Measurements from ENCODE around the gene PCDHGC4. TPM values are rescaled to one million over a fixed set of nuclear protein-coding genes. Genes with fewer than 3 reads are reported as not detected.

PCDHGC4 gene
- total and polyA plus RNA-seq, 2 of the 13 experiments (the other 11 are each of a cell fraction or from before 2014, with no cell fraction given), result 0.07 TPM; not detected in 1

DNA sequence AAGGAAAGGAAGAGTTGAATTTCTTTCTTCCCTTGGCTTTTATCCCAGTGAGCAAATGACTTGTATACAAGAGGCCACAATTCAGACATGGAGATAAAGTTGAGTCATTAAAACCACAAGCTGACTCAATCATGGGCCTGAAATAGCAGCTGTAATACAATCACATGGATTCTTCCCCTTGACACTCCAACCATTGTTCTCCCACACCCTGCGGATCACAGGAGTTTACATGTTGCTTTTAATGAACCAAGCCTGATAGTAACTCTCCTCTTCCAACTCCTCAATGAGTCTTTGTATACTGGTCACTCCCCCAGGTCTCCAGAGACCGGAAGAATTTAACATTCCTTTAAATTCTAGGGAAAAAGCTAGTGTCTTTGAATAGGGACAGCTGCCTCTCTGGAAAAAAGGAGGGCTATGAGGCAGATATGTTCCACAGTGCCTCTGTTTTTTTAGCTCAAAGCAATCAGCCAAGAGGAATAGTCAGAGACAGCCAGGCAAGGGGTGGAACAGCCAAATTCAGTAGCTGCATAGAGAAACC, 36.5 kb downstream of the PCDHGC4 start (continued):
- TF ChIP-seq, protein P1, sequence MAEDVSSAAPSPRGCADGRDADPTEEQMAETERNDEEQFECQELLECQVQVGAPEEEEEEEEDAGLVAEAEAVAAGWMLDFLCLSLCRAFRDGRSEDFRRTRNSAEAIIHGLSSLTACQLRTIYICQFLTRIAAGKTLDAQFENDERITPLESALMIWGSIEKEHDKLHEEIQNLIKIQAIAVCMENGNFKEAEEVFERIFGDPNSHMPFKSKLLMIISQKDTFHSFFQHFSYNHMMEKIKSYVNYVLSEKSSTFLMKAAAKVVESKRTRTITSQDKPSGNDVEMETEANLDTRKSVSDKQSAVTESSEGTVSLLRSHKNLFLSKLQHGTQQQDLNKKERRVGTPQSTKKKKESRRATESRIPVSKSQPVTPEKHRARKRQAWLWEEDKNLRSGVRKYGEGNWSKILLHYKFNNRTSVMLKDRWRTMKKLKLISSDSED (CRISPR knock-in tag; IDR thresholded peaks at IDR 0.05), result no peak

DNA sequence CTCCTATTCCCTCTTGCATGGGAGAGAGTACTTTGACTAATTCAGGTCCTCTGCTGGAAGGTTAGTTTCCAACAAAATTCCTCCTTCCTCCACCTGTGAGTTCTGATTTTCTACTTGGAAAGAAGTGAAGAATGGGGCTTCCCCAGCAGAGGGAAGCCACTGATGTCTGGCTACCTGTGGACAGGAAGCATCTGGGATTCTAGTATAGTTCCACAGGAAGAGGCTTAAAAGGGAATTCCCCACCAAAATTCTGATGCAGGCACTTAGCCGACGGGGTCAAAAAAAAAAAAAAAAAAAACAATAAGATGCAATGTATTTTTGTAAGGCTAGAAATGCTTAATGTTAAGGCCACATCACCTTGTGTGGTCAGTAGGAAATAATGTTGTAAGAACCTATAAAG, 37.5 kb downstream of the PCDHGC4 start:
- BruUV-seq (replicated peaks), result no TSS peak
- ATAC-seq (no peak), FAIRE-seq (no peak), DNase-seq (ENCODE audit: low spot score) (no peak)
- H3K4me2 ChIP-seq (ENCODE audit: low read depth, low read length), result no peak overlapping the region
- no peak overlapping the region for H2AFZ ChIP-seq (ENCODE audit: low read length)
- H3K27ac ChIP-seq (ENCODE audit: extremely low read length, insufficient read depth, low read length), result no peak overlapping the region
- intact Hi-C loops (cut with micrococcal nuclease; ENCODE audit: unreplicated experiment), result loop anchor here (5.0 to 10.0 kb wide), 2 partner anchors 168 to 300 kb away; partner anchors contain the start of genes PCDHB14, PCDHGA4, PCDHGB1 and PCDHGB2
- 96% methylated on average over 2 of the region's 2 CpGs for WGBS (ENCODE audit: low lambda C conversion rate)
- H3K36me3 ChIP-seq (replicated peaks in 1 of 2; ENCODE audit: control insufficient read depth in 1 of 2, insufficient read depth in 2 of 2, low read length in 2 of 2), result peaks cover 30 to 78% of the 10 kb centered on the region in 2 experiments
- H3K9ac ChIP-seq (ENCODE audit: insufficient read depth, low read depth, low read length), result no peak overlapping the region
- H3K27me3 ChIP-seq (ENCODE audit: control insufficient read depth in 1 of 2, insufficient read depth in 2 of 2, low read length in 2 of 2), result no peaks in the 10 kb centered on the region
- H4K20me1 ChIP-seq (ENCODE audit: insufficient read depth, low read length), result peaks cover 5% of the 10 kb centered on the region; the same call in 1 of the 2 replicates
- H3K9me3 ChIP-seq (ENCODE audit: low read length), result no peaks in the 10 kb centered on the region
- ChIA-PET POLR2A (no interaction called here), CTCF (ENCODE audit: low intra/inter-chr PET ratio, low total read pairs) (no interaction called here)
- no peaks in the 10 kb centered on the region for H3K79me2 ChIP-seq (ENCODE audit: insufficient read depth, low read length)
- TF ChIP-seq, protein P2, sequence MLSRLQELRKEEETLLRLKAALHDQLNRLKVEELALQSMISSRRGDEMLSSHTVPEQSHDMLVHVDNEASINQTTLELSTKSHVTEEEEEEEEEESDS (CRISPR knock-in tag; IDR thresholded peaks at IDR 0.05; ENCODE audit: borderline replicate concordance), result no peak
- TF ChIP-seq, protein P3, sequence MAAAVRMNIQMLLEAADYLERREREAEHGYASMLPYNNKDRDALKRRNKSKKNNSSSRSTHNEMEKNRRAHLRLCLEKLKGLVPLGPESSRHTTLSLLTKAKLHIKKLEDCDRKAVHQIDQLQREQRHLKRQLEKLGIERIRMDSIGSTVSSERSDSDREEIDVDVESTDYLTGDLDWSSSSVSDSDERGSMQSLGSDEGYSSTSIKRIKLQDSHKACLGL (CRISPR knock-in tag; IDR thresholded peaks at IDR 0.05), result no peak
- TF ChIP-seq, protein P4, sequence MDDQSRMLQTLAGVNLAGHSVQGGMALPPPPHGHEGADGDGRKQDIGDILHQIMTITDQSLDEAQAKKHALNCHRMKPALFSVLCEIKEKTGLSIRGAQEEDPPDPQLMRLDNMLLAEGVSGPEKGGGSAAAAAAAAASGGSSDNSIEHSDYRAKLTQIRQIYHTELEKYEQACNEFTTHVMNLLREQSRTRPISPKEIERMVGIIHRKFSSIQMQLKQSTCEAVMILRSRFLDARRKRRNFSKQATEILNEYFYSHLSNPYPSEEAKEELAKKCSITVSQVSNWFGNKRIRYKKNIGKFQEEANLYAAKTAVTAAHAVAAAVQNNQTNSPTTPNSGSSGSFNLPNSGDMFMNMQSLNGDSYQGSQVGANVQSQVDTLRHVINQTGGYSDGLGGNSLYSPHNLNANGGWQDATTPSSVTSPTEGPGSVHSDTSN (CRISPR knock-in tag; IDR thresholded peaks at IDR 0.05; ENCODE audit: borderline replicate concordance), result no peak
- no peak for TF ChIP-seq ZNF816 (CRISPR knock-in tag; IDR thresholded peaks at IDR 0.05; ENCODE audit: borderline replicate concordance)
- H3K4me3 ChIP-seq (replicated peaks in 1 of 3; ENCODE audit: insufficient read depth in 1 of 3, low read depth in 2 of 3, low read length in 3 of 3), result no peak overlapping the region
- in situ Hi-C loops (cut with HindIII; ENCODE audit: extremely low pct_ligation_motif_present, low pct_unique_long_range_greater_than_20kb), result loop anchor here (5.0 to 10.0 kb wide), 2 partner anchors 105 to 168 kb away; partner anchors contain the start of genes PCDHGA4, PCDHGB1, PCDHGB2 and PCDHGB7
- H3K4me1 ChIP-seq (ENCODE audit: insufficient read depth, low read length), result peaks cover 42% of the 10 kb centered on the region

Measured in HepG2 (cell line).